Measurements from ENCODE around the gene FBF1.
"Not testable (repeated sequence)": the region's sequence is repeated elsewhere in the genome, so short reads cannot be mapped to it uniquely, and the experiment has no call there.

FBF1 gene

DNA sequence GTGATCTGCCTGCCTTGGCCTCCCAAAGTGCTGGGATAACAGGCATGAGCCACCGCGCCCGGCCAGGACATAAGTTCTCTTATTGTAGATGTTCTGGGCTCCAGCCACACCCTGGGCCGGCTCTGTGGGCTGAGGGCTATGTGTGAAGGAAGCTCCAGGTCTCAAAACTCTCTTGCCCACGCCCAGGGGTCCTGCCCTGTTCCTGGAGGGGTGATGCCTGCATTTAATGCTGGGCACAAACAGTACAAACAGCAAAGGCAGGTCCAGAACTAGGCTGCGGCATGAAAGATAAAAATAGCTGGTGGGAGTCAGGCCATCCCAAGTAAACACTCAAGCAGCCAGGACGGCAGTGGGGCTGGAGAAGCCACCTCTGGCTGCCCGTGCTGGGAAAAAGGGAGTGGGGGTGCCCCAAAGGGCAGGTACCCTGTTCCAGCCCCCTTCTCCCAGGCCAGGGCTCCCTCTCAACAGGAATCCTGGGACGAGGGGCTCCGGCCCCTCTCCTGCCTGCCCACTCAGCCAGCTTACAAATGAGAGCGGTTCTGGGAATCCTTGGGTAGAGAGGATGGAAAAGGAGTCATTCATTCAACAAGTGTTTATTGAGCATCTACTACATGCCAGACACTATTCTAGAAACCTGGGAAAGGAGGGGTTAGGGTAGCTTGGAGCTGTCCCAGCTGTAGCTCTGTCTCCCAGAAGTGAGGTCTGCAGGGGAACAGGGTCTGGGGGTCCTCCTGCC is 67.1 kb downstream of the FBF1 start:
- DNase-seq = no peak

GRCh38 chr17:75872434-75873351 is 68.1 kb downstream of the FBF1 start:
- DNase-seq = peak; percentile 66

- not testable (repeated sequence) for DNase-seq
Observed at GRCh38 chr17:75870228-75870627, 70.6 kb downstream of the FBF1 start.

DNA sequence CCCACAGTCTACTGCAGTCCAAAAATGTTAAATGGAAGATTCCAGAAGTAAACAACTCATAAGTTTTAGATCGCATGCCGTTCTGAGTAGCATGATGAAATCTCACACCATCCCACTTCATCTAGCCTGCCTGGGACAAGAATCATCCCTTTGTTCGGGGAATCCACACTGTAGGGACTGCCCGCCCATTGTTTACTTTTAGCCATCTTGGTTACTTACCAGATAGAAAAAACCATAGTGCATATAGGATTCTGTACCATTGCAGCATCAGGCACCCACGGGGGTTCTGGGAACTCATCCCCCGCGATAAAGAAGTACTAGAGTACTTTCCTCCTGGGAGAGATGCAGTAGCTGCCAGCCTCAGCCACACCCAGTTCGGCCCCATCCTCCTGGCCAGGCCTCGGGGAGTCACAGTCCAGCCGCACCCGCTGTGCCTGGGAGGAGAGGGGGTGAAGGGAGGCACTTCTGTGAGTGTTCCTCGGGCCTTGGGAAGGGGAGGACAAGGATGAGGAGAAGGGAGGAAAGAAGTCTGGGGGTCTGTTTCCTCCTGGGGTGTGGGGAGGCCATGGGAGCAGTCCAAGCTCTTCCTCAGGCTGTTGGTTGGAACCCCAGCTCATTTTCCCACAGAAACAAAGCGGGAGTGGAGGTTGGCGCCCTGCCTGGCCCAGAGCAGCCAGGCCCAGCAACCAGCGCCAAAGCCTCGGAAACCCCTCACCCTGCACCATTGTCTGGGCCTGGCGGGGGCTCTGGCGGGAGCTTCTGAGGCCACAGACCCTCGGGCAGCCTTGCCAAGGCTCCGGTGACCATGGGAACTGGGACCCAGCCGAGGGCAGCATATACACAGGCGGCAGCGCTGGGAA is 71.3 kb downstream of the FBF1 start:
- no peak for DNase-seq

DNA sequence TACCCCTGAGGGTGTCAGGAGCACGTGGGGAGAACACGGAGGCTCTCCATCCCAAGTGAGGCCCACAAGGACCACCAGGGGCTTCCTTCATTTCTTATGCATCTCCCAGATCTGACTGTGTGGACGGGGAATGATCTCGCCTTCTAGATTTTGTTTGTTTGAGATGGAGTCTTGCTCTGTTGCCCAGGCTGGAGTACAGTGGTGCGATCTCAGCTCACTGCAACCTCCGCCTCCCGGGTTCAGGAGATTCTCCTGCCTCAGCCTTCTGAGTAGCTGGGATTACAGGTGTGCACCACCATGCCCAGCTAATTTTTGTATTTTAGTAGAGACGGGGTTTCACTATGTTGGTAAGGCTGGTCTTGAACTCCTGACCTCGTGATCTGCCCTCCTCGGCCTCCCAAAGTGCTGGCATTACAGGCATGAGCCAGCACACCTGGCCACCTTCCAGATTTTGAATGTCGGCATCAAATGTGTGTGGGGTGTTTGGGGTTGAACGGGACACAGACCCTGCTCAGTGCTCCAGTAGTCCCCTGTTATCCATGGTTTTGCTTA is 72.0 kb downstream of the FBF1 start:
- DNase-seq = not testable (repeated sequence)

DNA sequence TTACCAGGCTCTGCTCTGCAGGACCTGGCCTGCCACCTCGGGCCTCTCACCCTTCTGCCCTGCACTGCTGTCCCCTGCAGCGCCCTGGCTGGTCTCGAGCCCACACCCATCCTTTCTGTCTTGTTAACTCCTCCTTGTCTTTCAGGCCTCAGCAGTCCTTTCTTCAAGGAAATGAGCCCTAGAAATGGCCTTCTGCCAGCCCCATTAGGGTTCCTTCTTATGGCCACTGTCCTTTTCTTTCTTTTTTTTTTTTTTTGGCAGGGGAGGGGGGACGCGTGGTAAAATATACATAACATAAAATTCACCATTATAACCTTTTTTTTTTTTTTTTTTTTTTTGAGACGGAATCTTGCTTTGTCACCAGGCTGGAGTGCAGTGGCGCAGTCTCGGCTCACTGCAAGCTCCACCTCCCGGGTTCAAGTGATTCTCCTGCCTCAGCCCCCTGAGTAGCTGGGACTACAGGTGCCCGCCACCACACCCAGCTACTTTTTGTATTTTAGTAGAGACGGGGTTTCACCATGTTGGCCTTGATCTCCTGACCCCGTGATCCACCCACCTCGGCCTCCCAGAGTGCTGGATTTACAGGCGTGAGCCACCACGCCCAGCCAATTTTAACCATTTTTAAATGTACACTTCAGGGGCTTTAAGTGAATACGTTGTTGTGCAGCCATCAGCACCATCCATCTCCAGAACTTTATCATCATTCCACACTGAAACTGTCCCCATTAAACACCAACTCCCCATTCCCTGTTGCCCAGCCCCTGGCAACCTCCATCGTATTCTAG is 75.2 kb downstream of the FBF1 start:
- not testable (repeated sequence) for DNase-seq

GRCh38 chr17:75864887-75865286 is 76.0 kb downstream of the FBF1 start:
- not testable (repeated sequence) for DNase-seq

GRCh38 chr17:75864448-75864871 is 76.4 kb downstream of the FBF1 start:
- peak; percentile 30 for DNase-seq

DNA sequence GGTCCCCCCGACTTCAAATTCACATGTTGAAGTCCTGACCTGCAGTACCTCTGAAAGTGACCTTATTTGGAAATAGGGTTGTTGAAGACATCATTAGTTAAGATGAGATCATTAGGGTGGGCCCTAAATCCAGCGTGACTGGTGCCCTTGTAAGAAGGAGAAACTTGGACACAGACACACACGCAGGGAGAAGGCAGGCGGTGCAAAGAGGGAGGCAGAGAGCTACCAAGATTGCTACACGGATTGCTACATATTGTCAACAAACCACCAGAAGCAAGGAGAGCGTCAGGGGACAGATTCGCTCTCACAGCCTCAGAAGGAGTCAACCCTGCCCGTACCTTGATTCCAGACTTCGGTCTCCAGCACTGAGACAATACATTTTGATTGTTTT is 78.9 kb downstream of the FBF1 start:
- no peak for DNase-seq

Measured in activated effector memory CD4-positive, alpha-beta T cell treated with Interleukin-2 at 50 U/mL for 16 hours (primary cell).